ENCODE data around the gene EFS. TPM values are rescaled to one million over a fixed set of nuclear protein-coding genes. Genes with fewer than 3 reads are reported as not detected.

Gene EFS
- total and polyA plus RNA-seq, 2 of the 8 experiments (the other 6 are each of a cell fraction or from before 2014, with no cell fraction given): 27.8 to 28.6 TPM

DNA sequence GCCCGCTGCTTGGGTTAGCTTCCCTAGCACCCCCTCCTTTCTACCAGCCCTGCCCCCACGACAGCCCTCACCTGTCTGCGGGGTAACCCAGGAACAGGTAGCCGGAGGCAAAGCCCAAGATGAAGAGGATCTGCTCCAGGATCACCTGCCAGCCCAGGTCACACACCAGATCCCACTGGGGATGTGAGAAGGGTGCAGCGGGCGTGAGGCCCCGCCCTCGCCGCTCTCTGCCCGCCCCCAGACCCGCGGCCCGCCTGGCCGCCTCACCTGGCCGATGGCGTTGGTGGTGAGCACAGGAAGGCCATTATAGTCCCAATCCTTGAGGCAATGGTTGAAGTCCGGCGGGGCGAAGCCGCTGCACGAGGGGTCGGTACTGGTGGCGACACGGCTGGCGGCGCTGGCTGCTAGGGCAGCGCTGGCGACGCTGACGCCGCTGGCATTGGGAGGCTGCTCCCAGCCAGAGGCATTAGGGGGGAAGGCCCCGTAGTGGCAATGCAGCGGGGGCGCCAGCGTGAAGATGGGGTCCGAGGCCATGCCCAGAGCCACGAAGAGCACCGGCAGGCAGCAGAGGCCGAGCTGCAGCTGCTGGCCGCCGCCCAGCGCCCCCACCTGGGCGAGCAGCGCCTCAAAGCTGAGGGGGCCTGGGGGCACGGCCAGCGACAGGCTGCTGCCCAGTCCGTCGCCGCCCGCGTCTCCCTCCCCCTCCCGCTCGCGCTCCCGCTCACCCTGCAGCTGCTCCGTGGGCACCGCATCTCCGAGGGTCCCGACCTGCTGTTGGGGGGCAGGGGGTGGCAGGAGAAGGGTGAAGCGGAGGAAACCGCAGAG, 13.1 kb downstream of the EFS start (continued):
- TF ChIP-seq YY1 (IDR thresholded peaks at IDR 0.05; ENCODE audit: low read depth, low read length): no peak
- no peak for TF ChIP-seq TAF7 (optimal IDR thresholded peaks at IDR 0.05; ENCODE audit: borderline replicate concordance, low read depth, low read length)
- no peak for TF ChIP-seq SUZ12 (IDR thresholded peaks at IDR 0.05; ENCODE audit: low read length)
